DND-41 (cell line): Measurements from ENCODE around the gene TSC22D1.

ENCODE experiments used
- EZH2 ChIP-seq: IDR thresholded peaks from 3 replicates; pipeline ENCODE4 v1.6.1; 2012; ENCODE audit warnings: borderline replicate concordance, low read depth, mild to moderate bottlenecking, moderate library complexity, low read length, inconsistent platforms; ENCODE audit not compliant: severe bottlenecking
- TF ChIP-seq, protein P1 (sequence below): IDR thresholded peaks from 2 replicates; pipeline ENCODE4 v1.5.1; 2012; ENCODE audit warnings: borderline replicate concordance, low read length, moderate library complexity, mild to moderate bottlenecking; ENCODE audit not compliant: poor library complexity, severe bottlenecking; ENCODE audit errors: extremely low read depth

DNA sequence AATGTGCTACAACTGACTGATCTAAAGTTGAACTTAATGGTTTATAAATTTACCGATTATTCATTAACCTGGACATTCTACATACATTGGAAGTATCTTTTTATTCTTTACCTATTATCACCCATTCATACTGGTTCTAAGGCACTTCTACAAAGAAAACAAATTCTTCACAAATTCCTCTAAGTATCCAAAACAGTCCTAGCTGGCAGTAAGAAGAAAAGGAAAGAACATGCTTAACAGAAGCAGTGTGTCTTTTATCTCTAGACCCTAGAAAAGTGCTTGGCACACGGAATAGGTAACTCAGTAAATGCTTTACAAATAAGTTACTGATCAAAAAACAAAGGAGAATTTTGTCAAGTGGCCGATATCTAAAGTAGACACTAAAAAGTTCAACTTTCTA is 32.8 kb downstream of the TSC22D1 start:
- TF ChIP-seq, protein P1, sequence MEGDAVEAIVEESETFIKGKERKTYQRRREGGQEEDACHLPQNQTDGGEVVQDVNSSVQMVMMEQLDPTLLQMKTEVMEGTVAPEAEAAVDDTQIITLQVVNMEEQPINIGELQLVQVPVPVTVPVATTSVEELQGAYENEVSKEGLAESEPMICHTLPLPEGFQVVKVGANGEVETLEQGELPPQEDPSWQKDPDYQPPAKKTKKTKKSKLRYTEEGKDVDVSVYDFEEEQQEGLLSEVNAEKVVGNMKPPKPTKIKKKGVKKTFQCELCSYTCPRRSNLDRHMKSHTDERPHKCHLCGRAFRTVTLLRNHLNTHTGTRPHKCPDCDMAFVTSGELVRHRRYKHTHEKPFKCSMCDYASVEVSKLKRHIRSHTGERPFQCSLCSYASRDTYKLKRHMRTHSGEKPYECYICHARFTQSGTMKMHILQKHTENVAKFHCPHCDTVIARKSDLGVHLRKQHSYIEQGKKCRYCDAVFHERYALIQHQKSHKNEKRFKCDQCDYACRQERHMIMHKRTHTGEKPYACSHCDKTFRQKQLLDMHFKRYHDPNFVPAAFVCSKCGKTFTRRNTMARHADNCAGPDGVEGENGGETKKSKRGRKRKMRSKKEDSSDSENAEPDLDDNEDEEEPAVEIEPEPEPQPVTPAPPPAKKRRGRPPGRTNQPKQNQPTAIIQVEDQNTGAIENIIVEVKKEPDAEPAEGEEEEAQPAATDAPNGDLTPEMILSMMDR = no peak
- TF ChIP-seq EZH2 = no peak
